ELR (cell line): ENCODE results near the gene MASP2.
"Not testable (repeated sequence)": the region's sequence is repeated elsewhere in the genome, so short reads cannot be mapped to it uniquely, and the experiment has no call there.

ENCODE experiments used
- DNase-seq: peaks from one replicate; pipeline ENCODE4 v3.0.0-alpha.2; 2015; ENCODE audit warnings: low read depth

The MASP2 gene

DNA sequence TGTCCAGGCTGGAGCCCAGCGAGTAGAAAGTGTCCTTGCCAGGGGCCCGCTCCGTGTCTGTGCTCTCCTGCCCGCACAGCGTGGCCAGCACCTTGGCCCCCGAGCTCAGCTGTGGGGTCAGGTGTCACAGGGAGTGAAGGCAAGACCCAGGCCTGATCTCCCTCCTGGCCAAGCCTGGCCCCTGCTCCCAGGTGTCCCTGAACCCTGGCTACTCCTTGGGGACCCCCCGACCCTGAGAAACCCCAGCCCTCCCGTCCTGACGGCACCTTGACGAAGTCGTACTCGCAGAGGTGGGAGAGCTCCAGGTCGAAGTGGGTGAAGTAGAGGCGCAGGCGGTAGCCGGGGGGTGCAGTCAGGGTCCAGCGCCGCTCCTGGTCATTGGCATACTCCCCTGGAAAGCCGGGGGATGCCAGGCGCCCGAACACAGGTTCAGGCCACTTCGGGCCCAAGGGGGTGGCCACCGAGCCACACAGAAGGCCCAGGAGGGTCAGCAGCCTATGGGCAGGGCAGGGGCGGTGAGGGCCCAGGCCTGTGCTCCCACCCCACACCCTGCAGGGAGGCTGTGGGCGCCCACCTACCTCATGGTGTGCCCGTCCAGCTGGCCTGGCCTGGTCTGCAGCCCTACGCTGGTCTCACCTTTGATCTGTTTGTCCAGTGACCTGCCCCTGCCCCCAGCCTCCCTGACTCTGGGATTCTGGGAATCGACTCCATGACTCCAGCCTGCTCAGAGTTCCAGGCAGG lies at the start of gene MASP2:
Gene MASP2, minus strand, starts transcription at position 615 of the 741 bp plus-strand sequence. Its CDS starts 32 bp downstream, at position 583.
- no peak for DNase-seq

DNA sequence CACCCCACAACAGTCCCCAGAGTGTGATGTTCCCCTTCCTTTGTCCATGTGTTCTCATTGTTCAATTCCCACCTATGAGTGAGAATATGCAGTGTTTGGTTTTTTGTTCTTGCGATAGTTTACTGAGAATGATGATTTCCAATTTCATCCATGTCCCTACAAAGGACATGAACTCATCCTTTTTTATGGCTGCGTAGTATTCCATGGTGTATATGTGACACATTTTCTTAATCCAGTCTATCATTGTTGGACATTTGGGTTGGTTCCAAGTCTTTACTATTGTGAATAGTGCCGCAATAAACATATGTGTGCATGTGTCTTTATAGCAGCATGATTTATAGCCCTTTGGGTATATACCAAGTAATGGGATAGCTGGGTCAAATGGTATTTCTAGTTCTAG lies 36.7 kb upstream of the MASP2 start:
- DNase-seq = not testable (repeated sequence)

- DNase-seq = no peak
Observed at GRCh38 chr1:11080931-11081330, 33.9 kb upstream of the MASP2 start.

DNA sequence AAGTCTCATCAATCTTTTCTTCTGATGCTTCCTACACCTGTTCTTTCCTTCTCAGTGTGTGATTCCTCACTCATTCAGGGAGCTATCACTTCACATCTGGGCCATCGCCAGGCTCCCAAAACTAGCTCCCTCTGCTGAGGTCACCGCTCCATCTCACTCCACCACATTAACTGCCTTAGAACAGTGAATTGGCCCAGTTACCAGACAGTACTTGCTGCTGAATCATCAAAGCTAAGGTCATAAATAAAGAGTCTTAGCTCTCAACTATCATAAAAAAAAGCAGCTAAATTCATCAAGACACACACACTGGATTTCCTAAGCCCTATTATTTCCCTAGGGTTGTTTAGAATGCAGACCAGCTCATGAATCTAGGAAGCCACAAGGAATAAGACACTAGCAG lies 31.6 kb upstream of the MASP2 start:
- DNase-seq = no peak

GRCh38 chr1:11073398-11073797 lies 26.4 kb upstream of the MASP2 start:
- not testable (repeated sequence) for DNase-seq

GRCh38 chr1:11072216-11072917 lies 25.3 kb upstream of the MASP2 start:
- no peak for DNase-seq

- DNase-seq = no peak
Observed at GRCh38 chr1:11071463-11072215, 24.6 kb upstream of the MASP2 start.

DNA sequence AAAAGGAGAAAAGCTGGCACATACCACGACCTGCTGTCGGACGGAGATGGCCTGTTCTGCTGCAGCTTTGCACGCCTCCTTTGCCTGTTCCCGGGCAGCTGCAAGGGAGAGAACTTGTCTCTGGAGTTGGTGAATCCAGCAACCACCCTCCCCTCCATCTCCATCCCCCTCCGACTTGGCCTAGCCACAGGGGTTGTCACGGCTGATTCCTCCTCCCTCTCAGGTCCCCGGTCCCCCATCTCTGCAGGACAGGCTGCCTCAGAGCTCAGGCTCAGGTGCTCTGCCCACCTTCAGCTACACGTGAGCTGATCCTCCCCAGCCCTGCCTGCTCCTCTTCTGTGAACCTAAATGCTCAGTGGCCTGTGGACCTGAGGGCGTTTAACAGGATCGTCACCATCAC lies 23.8 kb upstream of the MASP2 start:
- no peak for DNase-seq

DNA sequence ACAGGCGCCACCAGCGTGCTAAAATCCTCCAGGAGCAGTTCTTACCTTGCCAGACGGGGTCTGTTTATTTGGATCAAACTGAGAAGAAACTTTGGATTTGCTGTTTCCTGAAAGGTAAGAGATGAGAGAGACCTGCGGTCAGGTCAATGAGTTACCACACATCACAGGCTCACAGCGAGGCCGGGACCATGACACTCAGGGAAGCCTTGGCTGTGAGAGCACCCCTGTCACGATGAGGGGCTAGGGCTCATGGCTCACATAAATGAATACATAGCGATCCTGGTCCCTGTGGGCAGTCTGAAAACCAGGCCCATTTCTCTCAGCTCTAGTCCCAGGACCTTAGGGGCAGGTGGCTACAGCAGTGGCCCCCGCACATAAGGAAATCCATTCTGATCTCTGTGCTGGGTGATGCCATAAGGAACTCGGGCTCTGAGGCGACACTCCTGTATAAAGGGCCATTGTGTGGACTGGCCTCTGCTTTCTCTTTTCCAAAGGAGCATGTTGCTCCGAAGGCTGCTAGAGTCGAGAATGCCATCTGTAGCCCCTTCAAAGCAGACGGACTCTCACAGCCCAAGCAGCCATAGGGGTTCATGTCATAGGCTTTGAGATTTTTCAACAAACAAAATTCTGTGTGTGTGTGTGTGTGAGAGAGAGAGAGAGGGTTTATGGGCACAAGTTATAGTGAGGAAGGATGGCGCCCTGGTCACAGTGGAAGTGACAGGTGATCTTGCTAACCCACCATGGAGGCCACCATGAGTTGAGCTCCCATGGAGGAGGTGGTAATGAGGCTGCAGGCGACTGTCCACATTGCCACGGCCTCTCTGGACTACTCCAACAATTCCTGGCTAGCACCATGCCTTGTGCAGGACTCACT lies 21.8 kb upstream of the MASP2 start:
- no peak for DNase-seq

- no peak for DNase-seq
Observed at GRCh38 chr1:11067716-11068599, 20.9 kb upstream of the MASP2 start.

DNA sequence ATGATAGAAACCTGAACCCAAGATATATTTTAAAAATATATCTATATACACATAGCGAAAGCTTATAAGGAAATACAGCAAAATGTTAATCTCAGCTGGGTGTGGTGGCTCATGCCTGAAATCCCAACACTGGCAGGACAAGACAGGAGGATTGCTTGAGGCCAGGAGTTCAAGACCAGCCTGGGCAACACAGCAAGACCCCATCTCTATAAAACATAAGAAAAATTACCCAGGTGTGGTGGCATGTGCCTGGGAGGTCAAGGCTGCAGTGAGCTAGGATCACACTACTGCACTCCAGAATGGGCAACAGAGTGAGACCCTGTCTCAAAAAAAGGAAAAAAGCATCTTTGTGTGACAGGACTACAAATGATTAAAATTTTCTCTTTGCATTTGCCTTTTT lies 18.8 kb upstream of the MASP2 start:
- no peak for DNase-seq

DNA sequence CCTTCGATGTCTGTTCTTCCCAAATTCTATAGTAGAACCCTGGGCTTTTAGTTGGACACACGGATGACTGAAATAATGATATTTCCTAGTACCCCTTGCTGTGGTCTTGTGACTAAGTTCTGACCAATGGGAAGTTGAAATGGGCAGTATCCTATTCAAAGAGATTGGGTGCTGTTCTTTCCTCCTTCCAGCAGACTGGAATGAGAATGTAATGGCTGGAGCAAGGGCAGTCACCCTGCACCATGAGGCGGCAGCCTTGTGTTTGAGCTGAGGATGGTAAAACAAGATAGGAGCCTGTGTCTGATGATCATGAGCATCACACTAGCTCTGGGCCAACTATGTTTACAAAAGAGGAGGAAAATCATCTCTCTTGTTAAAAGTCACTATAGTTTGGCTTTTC lies 17.9 kb upstream of the MASP2 start:
- no peak for DNase-seq

- DNase-seq = not testable (repeated sequence)
Observed at GRCh38 chr1:11063937-11064537, 17.0 kb upstream of the MASP2 start.

GRCh38 chr1:11062965-11063401 lies 15.9 kb upstream of the MASP2 start:
- peak; percentile 10 for DNase-seq

GRCh38 chr1:11061652-11062365 lies 14.8 kb upstream of the MASP2 start:
- no peak for DNase-seq

- peak; percentile 89 for DNase-seq
Observed at GRCh38 chr1:11059968-11060830, 13.2 kb upstream of the MASP2 start, which contains the start of gene SRM. Gene SRM, minus strand, starts transcription at chr1:11060018. Its CDS starts 75 bp downstream, at chr1:11059943.

DNA sequence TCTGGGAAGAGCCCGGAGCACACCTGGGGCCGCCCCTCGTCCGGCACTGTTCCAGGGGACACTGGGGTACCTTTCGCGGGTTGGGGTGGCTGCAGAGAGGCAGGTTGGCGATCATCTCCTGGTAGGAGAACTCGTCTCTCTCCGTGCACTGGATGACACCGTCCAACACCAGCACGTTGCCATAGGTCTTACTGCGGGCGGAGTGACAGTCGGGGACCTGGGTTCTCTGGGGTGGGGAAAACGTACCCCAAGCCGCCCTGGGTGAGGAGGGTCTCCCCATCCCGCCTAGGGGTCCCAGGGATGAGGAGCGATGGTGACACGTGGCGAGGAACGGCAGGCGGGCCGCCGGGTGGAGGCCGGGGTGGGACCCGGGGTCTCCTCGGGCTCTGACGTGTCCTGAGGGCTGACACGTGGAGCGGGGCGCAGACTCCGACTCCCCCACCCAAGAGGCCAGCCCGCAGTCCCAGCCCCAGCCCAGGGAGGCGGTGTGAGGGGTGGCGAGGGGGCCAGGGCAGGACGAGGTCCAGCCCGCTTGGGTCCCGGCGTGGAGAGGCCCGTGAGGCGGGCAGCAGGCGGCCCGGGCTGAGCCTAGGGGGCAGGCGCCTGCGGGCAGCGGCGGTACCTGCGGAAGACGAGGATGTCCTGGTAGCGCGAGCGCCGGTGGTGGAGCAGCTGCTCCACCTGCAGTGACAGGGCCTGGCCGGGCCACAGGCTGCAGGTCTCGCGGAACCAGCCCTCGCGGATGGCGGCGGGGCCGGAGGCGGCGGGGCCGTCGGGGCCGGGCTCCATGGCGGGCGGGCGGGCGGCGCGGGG lies 12.3 kb upstream of the MASP2 start:
- DNase-seq = peak; percentile 42
